GM21528 (cell line): ENCODE data around the gene ABT1.
A peak's percentile ranks its signal among the peaks of the same experiment; 100 is the strongest.

ENCODE experiments used
- ATAC-seq: cut with Tn5 transposase; IDR thresholded peaks from one replicate; pipeline ENCODE4 v1.9.1; 2021; ENCODE audit warnings: mild to moderate bottlenecking, moderate library complexity; ENCODE audit not compliant: unreplicated experiment, low FRiP score

ABT1 gene

DNA sequence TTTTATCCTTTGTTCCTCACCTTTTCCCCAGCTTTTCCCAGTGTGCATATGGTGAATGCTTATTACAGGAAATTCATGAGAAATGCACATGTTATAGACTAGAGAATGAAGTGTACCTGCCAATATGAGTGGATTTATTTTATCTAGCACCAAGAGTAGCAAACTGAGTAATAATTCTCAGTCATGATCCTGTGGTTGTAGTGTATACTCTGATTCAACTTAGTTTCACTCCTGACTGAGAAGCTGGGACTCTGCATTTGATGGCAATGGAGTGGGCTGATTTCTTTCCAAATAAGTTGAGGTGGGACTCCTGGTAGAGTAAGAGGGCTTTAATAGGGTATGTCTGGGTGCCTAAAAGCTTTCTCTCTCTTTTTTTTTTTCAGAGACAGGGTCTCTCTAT lies 4.0 kb downstream of the ABT1 start:
- no peak for ATAC-seq

DNA sequence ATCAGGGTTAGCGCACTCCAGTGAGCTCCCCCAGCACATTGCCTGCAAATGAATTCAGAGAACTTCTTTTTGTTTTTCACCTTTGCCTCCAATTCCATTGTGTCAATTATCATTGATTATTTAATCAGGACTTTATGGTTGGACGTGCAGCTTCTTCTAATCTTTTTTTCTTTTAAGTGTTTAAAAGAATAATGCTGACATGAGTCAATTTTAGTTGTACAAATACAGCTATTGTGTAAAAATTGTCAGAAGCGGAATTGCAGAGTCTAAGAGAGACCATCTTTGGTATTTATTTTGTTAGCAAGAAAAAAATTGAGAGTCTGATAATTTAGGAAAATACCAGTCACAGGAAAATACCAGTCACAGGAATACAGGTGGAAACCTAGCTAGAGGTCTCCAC lies 5.5 kb downstream of the ABT1 start:
- no peak for ATAC-seq

DNA sequence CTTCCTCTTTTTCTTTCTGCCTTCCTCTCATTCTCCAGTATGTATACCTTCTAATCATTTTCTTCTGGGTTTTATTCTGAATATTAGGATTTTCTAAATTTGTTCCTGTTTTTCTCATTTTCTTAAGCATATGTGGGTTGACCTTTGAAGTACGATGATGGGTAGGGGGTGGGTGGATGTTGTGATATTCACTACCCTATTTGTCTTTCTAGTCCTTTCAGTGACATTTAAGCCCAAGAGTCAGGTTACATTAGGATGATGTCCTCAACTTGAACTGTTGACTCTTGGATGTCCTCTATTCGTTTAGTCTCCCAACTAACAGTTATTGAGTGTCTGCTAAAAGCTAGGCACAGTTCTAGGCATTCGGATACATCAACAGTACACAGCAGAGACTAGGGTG lies 7.3 kb downstream of the ABT1 start:
- ATAC-seq = no peak

GRCh38 chr6:26604797-26605196 lies 8.0 kb downstream of the ABT1 start:
- no peak for ATAC-seq

DNA sequence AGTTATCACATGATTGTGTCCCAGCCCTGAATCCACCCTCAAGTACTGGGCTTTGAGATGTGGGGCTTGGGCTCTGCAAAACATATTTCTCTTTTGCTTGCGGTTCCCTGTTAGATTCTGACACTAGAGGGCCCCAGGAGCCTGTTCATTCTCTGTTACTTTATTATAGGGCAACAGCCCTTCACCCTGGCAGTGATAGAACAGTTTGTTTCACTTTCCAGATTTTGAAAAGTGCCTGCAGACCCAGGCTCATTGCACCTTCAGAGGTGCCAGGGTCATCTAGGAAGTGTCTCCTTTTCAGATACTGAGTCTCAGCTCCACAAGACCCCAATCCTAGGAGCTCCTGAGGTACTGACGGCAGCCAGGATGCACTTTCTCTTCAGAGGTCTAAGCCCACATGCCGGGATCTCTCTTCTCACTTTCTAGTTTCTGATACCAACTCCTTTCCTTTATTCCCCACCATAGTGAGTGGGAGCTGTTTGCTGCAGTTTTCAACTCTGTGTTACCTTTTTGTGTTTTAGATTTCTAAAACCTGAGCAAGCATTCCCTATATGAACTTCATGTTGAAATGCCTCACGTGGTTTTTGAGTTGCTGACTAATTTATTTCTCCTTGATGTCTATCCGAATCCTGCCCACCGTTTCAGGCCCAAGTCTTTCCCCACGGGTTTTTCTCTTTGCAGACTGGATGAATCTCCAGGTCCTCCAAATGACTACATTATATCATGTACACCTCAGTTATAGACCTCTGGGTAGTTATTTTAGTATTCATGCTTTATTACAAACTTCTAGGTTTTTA lies 10.9 kb downstream of the ABT1 start:
- ATAC-seq = peak; percentile 78

DNA sequence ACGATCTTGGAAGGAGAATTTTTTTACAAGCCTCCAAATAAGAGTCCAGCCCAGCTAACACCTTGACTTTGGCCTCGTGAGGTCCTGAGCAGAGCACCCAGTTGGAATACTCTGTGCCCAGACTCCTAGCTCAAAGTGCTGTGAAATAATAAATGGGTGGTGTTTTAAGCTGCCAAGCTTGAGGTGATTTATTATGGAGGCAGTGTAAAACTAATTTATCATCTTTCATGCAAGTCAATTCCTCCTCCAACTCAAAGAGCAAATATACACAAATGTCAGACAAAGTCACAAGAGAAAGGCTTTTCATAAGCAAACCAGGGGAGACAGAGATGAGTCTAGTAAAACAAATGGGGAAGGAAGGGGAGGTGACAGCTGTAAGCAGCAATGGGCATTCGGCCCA lies 12.7 kb downstream of the ABT1 start:
- ATAC-seq = no peak

DNA sequence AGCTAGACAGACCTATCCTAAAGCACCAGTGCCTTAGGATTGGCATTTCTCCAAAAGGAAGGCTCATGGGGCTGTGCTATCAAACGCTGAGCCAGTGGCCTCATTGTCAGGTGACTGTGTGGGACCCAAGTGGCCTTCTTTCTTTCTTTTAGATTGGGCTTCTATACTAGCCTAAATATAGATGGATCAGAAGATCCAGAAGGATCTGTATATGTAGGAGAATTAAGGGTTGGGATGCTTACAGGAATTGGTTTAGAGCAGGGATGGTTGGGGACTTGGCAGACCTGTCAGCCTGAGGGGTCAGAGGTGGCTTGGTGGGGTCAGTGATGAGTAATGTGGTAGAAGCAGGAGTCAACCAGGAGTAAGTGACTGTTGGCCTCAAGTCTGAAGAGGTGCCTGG lies 14.8 kb downstream of the ABT1 start:
- ATAC-seq = no peak

- no peak for ATAC-seq
Observed at GRCh38 chr6:26613201-26613600, 16.4 kb downstream of the ABT1 start.

DNA sequence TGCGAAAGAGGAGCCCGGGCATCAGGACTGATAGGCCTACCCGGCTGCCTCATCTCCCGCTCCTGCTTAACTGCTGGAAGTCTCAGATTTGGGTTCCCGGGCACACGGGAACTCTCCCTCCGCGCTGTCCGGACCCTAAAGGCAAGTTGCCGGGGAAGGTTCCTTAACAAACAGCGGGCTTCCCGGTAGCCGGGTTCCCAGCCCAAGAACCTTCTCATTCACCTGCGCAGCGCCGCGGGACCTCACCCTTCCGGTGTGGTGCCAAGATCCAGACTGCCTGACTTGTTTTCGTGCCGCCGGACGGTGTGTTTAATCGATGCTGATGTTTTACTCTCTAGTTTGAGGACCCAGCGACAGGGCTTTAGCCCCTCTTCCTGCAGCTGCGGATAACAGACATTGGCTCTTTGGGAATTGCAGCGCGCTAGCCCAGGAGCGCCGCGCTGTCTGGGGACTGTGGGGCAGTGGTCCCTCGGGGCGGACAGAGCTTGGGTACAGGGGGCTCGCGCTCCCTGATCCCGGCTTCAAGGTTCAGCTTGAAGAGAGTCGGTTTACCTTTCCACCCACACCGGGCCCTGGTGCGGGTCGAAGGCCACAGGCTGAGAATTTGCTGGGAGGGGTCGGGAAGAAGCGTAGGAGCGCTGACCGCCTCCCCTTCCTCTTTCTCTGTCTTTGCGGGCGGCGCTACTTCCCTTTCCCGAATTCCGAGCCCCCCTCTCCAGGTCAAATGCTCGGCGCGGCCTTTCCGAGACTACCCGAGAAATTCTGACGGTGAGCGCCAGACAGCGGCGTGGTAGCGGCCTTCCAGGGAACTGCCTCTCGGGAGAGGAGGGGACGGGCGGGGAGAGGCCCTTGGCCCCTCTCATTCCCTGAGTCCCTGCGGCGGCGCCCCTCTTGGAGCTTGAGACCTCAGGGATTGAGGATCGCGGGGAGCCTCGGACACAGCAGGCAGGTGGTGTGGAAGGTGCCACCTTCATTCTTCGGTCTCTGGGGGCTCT lies 17.2 kb downstream of the ABT1 start:
- no peak for ATAC-seq

DNA sequence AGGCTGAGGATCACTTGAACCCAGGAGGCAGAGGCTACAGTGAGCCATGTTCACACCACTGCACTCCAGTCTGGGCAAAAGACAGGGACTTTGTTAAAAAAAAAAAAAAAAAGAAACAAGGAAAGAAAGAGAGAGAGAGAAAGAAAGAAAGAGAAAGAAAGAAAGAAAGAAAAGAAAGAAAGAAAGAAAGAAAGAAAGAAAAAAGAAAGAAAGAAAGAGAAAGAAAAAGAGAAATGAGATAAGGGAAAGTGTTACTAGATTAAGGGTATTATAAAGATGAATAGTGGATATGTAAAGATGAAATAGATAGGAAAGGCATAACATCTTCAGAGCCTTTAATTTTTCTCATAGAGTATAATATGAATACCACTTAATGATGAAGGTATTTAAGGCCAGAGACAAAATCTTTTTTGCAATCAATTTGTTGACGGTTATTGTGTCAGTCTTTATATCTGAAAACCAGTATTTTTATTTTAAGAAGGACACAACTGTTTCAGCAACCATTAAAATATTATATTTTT lies 26.6 kb downstream of the ABT1 start:
- ATAC-seq = no peak

DNA sequence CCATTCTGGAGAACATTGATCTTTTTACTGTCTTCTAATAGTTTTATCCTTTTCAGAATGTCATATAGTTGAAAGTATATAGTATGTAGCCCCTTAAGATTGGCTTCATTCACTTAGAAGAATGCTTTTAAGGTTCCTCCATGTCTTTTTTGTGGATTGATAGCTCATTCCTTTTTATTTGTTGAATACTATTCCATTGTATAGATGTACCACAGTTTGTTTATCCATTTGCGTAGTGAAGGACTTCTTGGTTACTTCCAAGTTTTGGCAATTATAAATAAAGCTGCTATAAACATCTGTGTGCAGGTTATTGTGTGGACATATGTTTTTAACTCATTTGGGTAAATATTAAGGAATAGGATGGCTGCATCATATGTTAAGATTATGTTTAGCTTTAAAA lies 27.8 kb downstream of the ABT1 start:
- ATAC-seq = no peak

DNA sequence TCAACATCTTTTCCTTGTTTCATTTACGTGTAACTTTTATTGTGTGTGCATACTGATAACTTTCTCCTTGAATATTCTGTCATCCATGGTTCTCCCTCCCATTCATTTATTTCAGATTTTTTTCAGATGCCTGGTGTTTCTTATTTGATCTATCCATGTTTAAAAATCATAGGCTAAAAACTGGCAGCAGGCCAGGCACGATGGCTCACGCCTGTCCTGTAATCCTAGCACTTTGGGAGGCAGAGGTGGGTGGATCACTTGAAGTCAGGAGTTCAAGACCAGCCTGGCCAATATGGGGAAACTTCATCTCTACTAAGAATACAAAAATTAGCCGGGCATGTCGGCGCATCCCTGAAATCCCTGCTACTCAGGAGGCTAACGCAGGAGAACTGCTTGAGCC lies 31.1 kb downstream of the ABT1 start:
- ATAC-seq = no peak

- no peak for ATAC-seq
Observed at GRCh38 chr6:26629359-26629758, 32.6 kb downstream of the ABT1 start.

DNA sequence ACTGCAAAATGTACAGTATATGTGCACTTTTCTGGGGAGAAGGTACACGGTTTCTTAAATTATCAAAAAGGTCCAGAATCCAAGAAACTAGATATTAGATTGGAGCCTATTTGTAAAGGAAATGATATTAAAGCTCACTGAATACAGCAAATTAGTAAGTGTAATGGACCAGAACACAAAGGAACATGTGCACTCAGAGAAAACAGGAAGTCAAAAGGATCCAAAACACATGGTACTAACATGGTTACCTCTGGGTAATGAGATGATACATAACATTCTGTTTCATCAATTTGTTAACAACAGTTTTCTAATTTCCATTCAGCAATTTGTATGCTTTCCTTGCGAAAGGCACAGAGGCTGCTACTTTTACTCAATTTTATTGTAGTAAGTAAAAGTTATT lies 44.1 kb downstream of the ABT1 start:
- ATAC-seq = no peak

- ATAC-seq = no peak
Observed at GRCh38 chr6:26646074-26646473, 49.3 kb downstream of the ABT1 start.
